DND-41 (cell line): Measurements from ENCODE around the gene CD300LD.

Experiments used
- ATAC-seq: fragments of 200-7000 bp; cut with Tn5 transposase; 3 replicates; pipeline ENCODE4 v1.9.1; 2021; ENCODE audit warnings: low read depth; ENCODE audit not compliant: insufficient read depth
- DNase-seq: peaks from one replicate; pipeline ENCODE4 v3.0.0-alpha.2; 2020
- H2AFZ ChIP-seq: 2 replicates; pipeline ENCODE4 v1.6.0; 2012; ENCODE audit warnings: low read depth, low read length
- H3K27ac ChIP-seq: 2 replicates; pipeline ENCODE4 v1.5.1; 2012; ENCODE audit warnings: low read length, inconsistent platforms
- H3K27me3 ChIP-seq: fragments of 200-600 bp; sonication (generic); 2 replicates; pipeline ENCODE4 v1.6.0; 2012; ENCODE audit warnings: low read length, mild to moderate bottlenecking, inconsistent platforms; ENCODE audit not compliant: insufficient read depth, poor library complexity
- H3K36me3 ChIP-seq: 2 replicates; pipeline ENCODE4 v1.5.1; 2012; ENCODE audit warnings: low read length, inconsistent platforms; ENCODE audit not compliant: insufficient read depth
- H3K4me1 ChIP-seq: 2 replicates; pipeline ENCODE4 v1.5.1; 2012; ENCODE audit warnings: mild to moderate bottlenecking, low read length; ENCODE audit not compliant: insufficient read depth
- H3K4me2 ChIP-seq: 2 replicates; pipeline ENCODE4 v1.6.0; 2012; ENCODE audit warnings: mild to moderate bottlenecking, moderate library complexity, low read length, inconsistent platforms; ENCODE audit not compliant: insufficient read depth
- H3K4me3 ChIP-seq, 2 experiments: fragments of 200-600 bp in 1 of 2; shearing (Covaris generic) in 1 of 2; 2 replicates each; pipeline ENCODE4 v1.5.1; 2012 to 2016; ENCODE audit warnings: inconsistent platforms in 2 of 2, low read length in 2 of 2, mild to moderate bottlenecking in 2 of 2, low read depth in 1 of 2, moderate library complexity in 1 of 2
- H3K79me2 ChIP-seq: 2 replicates; pipeline ENCODE4 v1.6.0; 2012; ENCODE audit warnings: low read length, inconsistent platforms; ENCODE audit not compliant: insufficient read depth
- H3K9ac ChIP-seq: 2 replicates; pipeline ENCODE4 v1.6.0; 2012; ENCODE audit warnings: low read depth, mild to moderate bottlenecking, inconsistent platforms, low read length, moderate library complexity
- H3K9me3 ChIP-seq: 2 replicates; pipeline ENCODE4 v1.5.1; 2012; ENCODE audit warnings: low read length, moderate library complexity, mild to moderate bottlenecking, inconsistent platforms; ENCODE audit not compliant: insufficient read depth, severe bottlenecking
- H4K20me1 ChIP-seq: 2 replicates; pipeline ENCODE4 v1.6.0; 2012; ENCODE audit warnings: low read length; ENCODE audit not compliant: insufficient read depth
- CTCF ChIP-seq: IDR thresholded peaks from 2 replicates; pipeline ENCODE4 v1.5.1; 2012; ENCODE audit warnings: borderline replicate concordance, low read length, moderate library complexity, mild to moderate bottlenecking; ENCODE audit not compliant: poor library complexity, severe bottlenecking; ENCODE audit errors: extremely low read depth
- EZH2 ChIP-seq: IDR thresholded peaks from 3 replicates; pipeline ENCODE4 v1.6.1; 2012; ENCODE audit warnings: borderline replicate concordance, low read depth, mild to moderate bottlenecking, moderate library complexity, low read length, inconsistent platforms; ENCODE audit not compliant: severe bottlenecking

Gene CD300LD

GRCh38 chr17:74606050-74606449 lies 14.0 kb upstream of the CD300LD start:
- Histone ChIP-seq H3K4me1 (no peaks in the 10 kb centered on the region), H4K20me1 (peaks cover 4% of the 10 kb centered on the region; the same call in 1 of the 2 replicates), H3K4me3 (no peak overlapping the region), H3K36me3 (no peaks in the 10 kb centered on the region), H3K4me2 (no peak overlapping the region), H2AFZ (no peak overlapping the region), H3K27ac (no peak overlapping the region), H3K79me2 (no peaks in the 10 kb centered on the region), H3K9me3 (no peaks in the 10 kb centered on the region), H3K27me3 (peaks cover 25% of the 10 kb centered on the region), H3K9ac (no peak overlapping the region)
- no peak for ATAC-seq
- no peak for TF ChIP-seq CTCF
- TF ChIP-seq EZH2: no peak
- no peak for DNase-seq

GRCh38 chr17:74605361-74605760 lies 13.3 kb upstream of the CD300LD start:
- no peaks in the 10 kb centered on the region for H3K4me1 ChIP-seq
- H3K9ac ChIP-seq: no peak overlapping the region
- H3K36me3 ChIP-seq: no peaks in the 10 kb centered on the region
- H3K9me3 ChIP-seq: no peaks in the 10 kb centered on the region
- peaks cover 4% of the 10 kb centered on the region; the same call in 1 of the 2 replicates for H4K20me1 ChIP-seq
- no peak for ATAC-seq
- TF ChIP-seq CTCF: no peak
- no peak for TF ChIP-seq EZH2
- peaks cover 25% of the 10 kb centered on the region for H3K27me3 ChIP-seq
- H3K27ac ChIP-seq: no peak overlapping the region
- no peak overlapping the region for H3K4me3 ChIP-seq
- H3K79me2 ChIP-seq: no peaks in the 10 kb centered on the region
- no peak for DNase-seq
- no peak overlapping the region for H2AFZ ChIP-seq
- no peak overlapping the region for H3K4me2 ChIP-seq

- Histone ChIP-seq H3K4me3 (no peak overlapping the region), H3K9ac (no peak overlapping the region), H3K79me2 (no peaks in the 10 kb centered on the region), H3K4me2 (no peak overlapping the region), H4K20me1 (peaks cover 4% of the 10 kb centered on the region; the same call in 1 of the 2 replicates), H3K27ac (no peak overlapping the region), H3K27me3 (peaks cover 25% of the 10 kb centered on the region), H2AFZ (no peak overlapping the region), H3K9me3 (no peaks in the 10 kb centered on the region), H3K36me3 (no peaks in the 10 kb centered on the region), H3K4me1 (no peaks in the 10 kb centered on the region)
- TF ChIP-seq EZH2 (no peak), CTCF (no peak)
- DNase-seq (no peak), ATAC-seq (no peak)
Observed at GRCh38 chr17:74604761-74605160, 12.7 kb upstream of the CD300LD start.

GRCh38 chr17:74604200-74604599 lies 12.1 kb upstream of the CD300LD start:
- H3K27me3 ChIP-seq: peaks cover 29% of the 10 kb centered on the region
- peaks cover 4% of the 10 kb centered on the region; the same call in 1 of the 2 replicates for H4K20me1 ChIP-seq
- H3K4me1 ChIP-seq: no peaks in the 10 kb centered on the region
- H3K4me2 ChIP-seq: no peak overlapping the region
- no peak overlapping the region for H3K4me3 ChIP-seq
- no peak overlapping the region for H2AFZ ChIP-seq
- H3K79me2 ChIP-seq: no peaks in the 10 kb centered on the region
- no peak for TF ChIP-seq EZH2
- TF ChIP-seq CTCF: no peak
- no peak overlapping the region for H3K9ac ChIP-seq
- H3K9me3 ChIP-seq: no peaks in the 10 kb centered on the region
- no peak for ATAC-seq
- no peak for DNase-seq
- no peaks in the 10 kb centered on the region for H3K36me3 ChIP-seq
- no peak overlapping the region for H3K27ac ChIP-seq
